SK-MEL-5 (cell line): ENCODE measurements around the gene OSGEPL1. TPM values are rescaled to one million over a fixed set of nuclear protein-coding genes. Genes with fewer than 3 reads are reported as not detected.
"Not testable (repeated sequence)": the region's sequence is repeated elsewhere in the genome, so short reads cannot be mapped to it uniquely, and the experiment has no call there.

Experiments used
- DNase-seq: peaks from one replicate; pipeline ENCODE4 v3.0.0-alpha.2; 2016; ENCODE audit warnings: low read depth, low spot score
- in situ Hi-C: cut with HindIII; loops from 2 replicates; pipeline ENCODE4 v1.10.0; 2016; ENCODE audit warnings: low sequenced_read_pairs, high pct_unique_total_duplicates, low pct_unique_long_range_greater_than_20kb
- total RNA-seq: library from RNA; depleted of rRNA; stranded (reverse); fragments of >200 nt; shearing (Covaris generic); gene quantifications from 2 replicates; pipeline ENCODE4 v1.2.3, GENCODE V29; 2014; rRNA removed

OSGEPL1 gene
- total RNA-seq, 1 experiment from 2014 or later: 32.3 TPM

DNA sequence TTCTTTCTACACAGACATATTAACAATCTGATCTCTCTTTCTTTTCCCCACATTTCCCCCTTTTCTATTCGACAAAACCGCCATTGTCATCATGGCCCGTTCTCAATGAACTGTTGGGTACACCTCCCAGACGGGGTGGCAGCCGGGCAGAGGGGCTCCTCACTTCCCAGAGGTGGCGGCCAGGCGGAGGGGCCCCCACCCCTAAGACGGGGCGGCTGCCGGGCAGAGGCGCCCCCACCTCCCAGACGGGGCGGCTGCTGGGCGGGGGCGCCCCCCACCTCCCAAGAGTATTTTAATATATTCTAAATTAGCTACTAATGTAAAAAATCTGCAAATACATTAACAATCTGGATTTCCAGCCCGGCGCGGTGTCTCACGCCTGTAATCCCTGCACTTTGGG is 2.4 kb downstream of the OSGEPL1 start:
- in situ Hi-C loops, DNase-seq: not testable (repeated sequence)

GRCh38 chr2:189756311-189756952 is 6.2 kb downstream of the OSGEPL1 start:
- no peak for DNase-seq

GRCh38 chr2:189751080-189751658 is 11.4 kb downstream of the OSGEPL1 start:
- in situ Hi-C loops: no loop called here

More at GRCh38 chr2:189756311-189756952, 6.2 kb downstream of the OSGEPL1 start:
- in situ Hi-C loops: no loop called here

GRCh38 chr2:189729430-189729829 is 33.2 kb downstream of the OSGEPL1 start:
- no peak for DNase-seq

More at GRCh38 chr2:189751080-189751658, 11.4 kb downstream of the OSGEPL1 start:
- DNase-seq: peak; percentile 76

DNA sequence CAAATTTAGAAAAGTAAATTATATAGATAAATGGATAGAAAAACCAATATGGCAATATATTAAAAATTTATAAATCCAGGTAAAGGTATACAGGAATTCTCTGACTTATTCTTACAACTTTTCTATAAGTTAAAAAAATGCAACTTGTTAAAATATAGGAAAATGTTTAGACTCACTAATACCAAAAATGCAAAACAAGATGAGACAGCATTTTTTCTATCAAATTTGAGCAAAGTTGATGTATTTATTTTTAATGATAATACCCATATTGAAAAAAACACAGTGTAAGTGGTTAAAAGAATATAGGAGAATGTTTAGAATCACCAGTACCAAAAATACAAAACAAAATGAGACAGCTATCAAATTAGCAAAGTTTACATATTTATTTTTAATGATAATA is 35.7 kb downstream of the OSGEPL1 start:
- in situ Hi-C loops: no loop called here
- no peak for DNase-seq

More at GRCh38 chr2:189729430-189729829, 33.2 kb downstream of the OSGEPL1 start:
- in situ Hi-C loops: no loop called here

GRCh38 chr2:189726271-189726670 is 36.3 kb downstream of the OSGEPL1 start:
- in situ Hi-C loops: no loop called here
- DNase-seq: no peak

DNA sequence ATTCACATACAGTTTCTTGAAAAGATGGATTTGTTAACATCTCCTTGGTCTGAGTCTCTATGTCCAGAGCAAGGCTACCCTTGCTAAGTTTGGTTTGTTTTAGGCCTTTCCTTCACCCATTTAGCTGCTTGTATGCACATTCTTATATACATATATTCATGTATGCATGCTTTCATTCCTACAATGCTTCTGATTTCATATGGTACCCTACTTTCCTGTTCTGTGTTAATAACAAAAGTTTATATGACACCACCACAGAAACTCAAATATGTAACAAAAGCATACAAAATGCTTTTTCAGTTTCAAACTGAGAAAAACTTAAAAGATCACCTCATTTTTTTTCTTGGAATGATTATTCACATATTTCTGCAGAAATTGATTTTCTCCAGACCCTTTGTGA is 39.4 kb downstream of the OSGEPL1 start:
- DNase-seq: no peak
- in situ Hi-C loops: no loop called here

- DNase-seq: no peak
- in situ Hi-C loops: no loop called here
Observed at GRCh38 chr2:189719571-189719970, 43.0 kb downstream of the OSGEPL1 start.

GRCh38 chr2:189717593-189717992 is 45.0 kb downstream of the OSGEPL1 start:
- DNase-seq, in situ Hi-C loops: not testable (repeated sequence)

GRCh38 chr2:189709501-189710221 is 52.9 kb downstream of the OSGEPL1 start:
- DNase-seq: no peak
- in situ Hi-C loops: no loop called here

GRCh38 chr2:189702071-189702470 is 60.5 kb downstream of the OSGEPL1 start:
- DNase-seq: peak; percentile 42
- in situ Hi-C loops: no loop called here

DNA sequence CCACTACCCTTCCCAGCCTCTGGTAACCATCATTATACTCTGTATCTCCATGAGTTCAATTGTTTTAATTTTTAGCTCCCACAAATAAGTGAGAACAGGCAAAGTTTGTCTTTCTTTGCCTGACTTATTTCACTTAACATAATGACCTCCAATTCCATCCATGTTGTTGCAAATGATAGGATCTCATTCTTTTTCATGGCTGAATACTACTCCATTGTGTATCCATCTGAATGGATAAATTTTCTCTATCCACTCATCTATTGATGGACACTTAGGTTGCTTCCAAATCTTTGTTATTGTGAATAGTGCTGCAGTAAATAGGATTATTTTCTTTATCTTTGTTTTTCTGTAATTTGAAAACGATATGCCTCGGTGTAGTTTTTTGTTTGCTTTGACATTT is 61.9 kb downstream of the OSGEPL1 start:
- in situ Hi-C loops: no loop called here
- no peak for DNase-seq

- in situ Hi-C loops: no loop called here
Observed at GRCh38 chr2:189698020-189698887, 64.3 kb downstream of the OSGEPL1 start.

More at GRCh38 chr2:189698020-189698887, 64.3 kb downstream of the OSGEPL1 start:
- peak; percentile 74 for DNase-seq

Other genes with a start within 250 kb of the OSGEPL1 start
- gene SLC40A1, start 182.0 kb downstream of the OSGEPL1 start, total RNA-seq: 0.92 and 2.0 TPM in 2 replicates
- gene ASNSD1, start 101.3 kb downstream of the OSGEPL1 start, total RNA-seq: 56.9 and 58.6 TPM in 2 replicates
- 1.9 and 2.6 TPM in 2 replicates for gene ANKAR, start 88.1 kb downstream of the OSGEPL1 start, total RNA-seq
- gene ORMDL1, start 21.5 kb upstream of the OSGEPL1 start, total RNA-seq: 80.6 and 90.7 TPM in 2 replicates
- gene PMS1, start 21.7 kb upstream of the OSGEPL1 start, total RNA-seq: 13.6 and 15.9 TPM in 2 replicates